ENCODE results near the gene TASOR.
"Not testable (repeated sequence)": the region's sequence is repeated elsewhere in the genome, so short reads cannot be mapped to it uniquely, and the experiment has no call there.

The TASOR gene

DNA sequence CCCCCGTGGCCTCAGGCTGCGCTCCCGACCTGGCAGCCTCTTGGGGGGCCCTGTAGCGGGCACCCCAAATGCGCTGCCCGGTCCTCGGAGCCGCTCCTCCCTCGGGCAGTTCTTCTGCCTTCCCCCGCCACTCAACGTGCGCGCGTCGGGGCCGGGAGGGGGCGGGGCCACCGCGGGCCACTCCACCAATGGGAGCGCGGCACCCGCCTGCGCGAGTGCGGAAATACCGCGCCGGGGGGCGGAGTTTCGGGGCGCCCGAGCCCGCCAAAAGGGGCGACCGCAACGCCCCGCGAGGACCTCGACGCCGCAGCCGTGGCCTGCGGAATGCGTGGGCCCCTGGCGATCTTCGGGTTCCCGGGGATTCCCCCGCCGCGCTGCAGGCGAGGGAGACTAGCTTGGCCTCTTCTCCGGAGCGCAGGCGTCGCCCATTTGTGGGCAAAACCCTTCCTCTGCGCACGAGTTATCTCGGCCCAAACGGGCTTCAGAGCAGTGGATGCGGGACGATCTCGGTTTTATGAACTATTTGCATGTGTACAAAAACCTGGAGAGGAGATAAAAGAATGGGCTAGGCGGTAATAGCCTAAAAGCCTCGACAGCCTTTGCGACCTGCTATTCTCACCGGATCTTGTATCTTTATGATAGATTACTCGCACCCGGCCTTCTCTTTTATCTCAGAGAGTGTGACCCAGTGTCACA is at the start of gene TASOR:
Gene TASOR (minus strand): TSS at position 144 of the 696 bp plus-strand sequence. CDS start 259 bp downstream, outside the sequence.
- DNase-seq, result peak; percentile 86

DNA sequence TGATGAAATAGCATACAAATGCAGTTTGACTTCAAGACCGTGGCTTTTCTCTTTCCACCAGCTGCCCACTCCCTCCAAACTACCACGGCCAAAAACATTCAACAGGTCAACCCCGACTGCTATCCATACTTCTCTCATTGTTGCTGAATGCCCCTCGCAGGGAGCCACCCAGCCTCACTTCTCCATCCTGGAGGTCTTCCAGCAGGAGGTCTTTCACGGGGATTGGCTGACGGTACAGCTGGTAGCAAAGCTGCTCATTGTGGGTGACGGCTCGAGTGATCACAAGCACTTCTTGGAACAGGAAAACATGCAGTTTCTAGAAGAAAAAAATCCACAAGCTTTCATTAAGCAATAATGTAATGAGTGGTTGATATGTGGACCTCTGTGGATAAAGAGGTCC is 49.0 kb upstream of the TASOR start:
- DNase-seq, result no peak

DNA sequence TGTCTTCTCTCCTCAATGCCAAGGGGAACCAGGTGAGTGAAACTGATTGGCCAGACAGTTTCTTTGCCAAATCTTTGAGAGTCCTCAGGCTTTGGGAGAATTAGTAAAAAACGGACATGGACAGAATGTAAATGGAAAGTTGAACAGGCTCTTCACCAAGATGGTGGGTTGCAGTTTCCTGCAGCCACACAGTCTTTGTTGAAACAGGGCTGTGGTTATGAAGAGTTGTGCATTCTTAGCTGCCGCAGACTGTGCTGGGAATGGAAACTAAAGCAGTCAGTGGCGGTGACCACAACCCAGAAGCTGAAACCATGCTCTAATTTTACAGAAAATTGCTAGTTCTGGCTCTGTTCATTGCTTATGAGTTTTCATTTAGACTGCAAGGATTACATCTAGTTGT is 42.1 kb upstream of the TASOR start:
- peak; percentile 58 for DNase-seq

DNA sequence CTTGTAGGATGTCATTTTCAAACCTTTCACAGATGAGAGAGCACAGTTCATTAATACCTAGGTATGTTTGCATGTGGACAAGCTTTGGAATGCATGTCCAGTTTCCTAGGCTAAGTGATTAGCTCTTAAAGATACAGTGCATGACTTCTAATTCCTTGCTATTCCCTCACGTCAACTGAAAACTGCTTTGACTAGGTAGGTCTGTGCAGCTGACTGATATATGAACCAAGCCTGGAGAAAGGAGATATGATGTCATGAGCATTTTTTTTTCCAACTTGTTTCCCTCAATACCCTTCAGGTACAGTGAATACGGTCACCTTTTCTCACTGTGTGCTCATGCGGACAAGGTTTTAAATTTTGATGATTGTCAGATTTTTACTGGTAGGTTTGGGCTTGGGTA is 41.6 kb upstream of the TASOR start:
- DNase-seq, result no peak

DNA sequence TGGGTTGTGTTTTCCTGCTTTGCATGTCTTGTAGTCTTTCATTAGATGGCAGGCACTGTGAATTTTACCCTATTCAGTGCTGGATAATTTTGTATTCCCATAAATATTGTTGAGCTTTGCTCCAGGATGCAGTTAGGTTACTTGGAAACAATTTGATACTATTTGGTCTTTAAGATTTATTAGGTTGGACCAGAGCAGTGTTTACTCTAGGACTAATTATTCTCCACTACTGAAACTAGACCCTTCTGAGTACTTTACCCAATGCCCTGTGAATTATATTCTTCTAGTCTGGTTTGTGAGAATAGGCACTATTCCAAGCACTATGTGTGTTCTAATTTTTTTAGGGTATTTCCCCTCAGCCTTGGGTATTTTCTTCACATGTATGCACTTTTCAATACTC is 37.8 kb upstream of the TASOR start:
- no peak for DNase-seq

DNA sequence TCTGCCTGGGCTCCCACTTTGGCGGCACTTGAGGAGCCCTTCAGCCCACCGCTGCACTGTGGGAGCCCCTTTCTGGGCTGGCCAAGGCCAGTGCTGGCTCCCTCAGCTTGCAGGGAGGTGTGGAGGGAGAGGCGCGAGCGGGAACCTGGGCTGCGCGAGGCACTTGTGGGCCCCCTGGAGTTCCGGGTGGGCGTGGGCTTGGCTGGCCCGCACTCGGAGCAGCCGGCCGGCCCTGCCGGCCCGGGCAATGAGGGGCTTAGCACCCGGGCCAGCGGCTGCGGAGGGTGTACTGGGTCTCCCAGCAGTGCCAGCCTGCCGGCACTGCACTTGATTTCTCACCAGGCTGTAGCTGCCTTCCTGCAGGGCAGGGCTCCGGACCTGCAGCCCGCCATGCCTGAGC is 35.7 kb upstream of the TASOR start:
- not testable (repeated sequence) for DNase-seq

DNA sequence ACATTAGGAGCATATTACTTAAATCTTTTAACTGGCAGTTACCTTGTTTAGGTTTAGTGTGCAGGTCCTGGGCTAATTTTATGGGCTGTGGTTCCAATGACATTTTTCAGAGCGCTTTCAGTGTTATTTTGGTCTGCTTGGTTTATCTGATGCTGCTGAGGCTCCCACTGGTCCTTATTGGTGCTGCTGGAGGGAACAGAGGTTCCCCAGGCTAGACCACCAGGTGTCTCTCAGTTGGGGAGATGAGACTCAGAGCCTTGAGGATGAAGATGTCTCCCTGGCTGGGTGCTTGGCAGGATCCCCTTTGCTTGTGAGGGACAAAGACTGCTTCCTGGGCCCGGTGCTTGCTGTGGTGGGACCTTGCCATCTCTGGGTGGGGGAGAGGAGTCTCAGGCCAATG is 28.3 kb upstream of the TASOR start:
- DNase-seq, result no peak

DNA sequence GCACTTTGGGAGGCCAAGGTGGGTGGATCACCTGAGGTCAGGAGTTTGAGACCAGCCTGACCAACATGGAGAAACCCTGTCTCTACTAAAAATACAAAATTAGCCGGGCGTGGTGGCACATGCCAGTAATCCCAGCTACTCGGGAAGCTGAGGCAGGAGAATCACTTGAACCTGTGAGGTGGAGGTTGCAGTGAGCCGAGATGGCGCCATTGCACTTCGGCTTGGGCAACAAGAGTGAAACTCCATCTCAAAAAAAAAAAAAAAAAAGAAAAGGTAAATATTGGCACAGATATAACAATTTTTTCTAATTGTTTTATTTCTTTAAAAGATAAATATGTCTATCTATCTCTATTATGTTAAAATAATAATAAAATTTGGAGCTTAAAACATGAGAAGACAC is 24.3 kb upstream of the TASOR start:
- peak; percentile 30 for DNase-seq

DNA sequence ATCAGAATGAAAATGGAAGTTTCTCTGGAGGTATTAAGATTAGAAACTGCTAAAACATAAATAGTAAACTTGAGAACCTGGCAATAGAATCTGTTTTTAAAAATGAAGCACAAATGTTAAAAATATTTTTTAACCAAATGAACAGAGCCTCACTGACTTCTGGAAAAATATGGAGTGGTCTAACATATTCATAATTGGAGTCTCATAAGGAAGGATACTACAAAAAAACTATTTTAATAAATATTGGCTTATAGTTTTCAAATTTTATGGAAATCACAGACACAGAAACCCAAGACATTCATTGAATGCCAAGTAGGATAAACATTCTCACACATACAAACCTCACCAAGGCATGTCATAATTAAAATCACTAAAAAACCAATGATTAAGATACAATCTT is 23.6 kb upstream of the TASOR start:
- DNase-seq, result no peak

- no peak for DNase-seq
These were observed 21.6 kb upstream of the TASOR start for GRCh38 chr3:56704706-56705105.

- peak; percentile 36 for DNase-seq
These were observed 19.6 kb upstream of the TASOR start for GRCh38 chr3:56702490-56703315.

- DNase-seq, result no peak
These were observed 17.1 kb upstream of the TASOR start for GRCh38 chr3:56700151-56700550.

DNA sequence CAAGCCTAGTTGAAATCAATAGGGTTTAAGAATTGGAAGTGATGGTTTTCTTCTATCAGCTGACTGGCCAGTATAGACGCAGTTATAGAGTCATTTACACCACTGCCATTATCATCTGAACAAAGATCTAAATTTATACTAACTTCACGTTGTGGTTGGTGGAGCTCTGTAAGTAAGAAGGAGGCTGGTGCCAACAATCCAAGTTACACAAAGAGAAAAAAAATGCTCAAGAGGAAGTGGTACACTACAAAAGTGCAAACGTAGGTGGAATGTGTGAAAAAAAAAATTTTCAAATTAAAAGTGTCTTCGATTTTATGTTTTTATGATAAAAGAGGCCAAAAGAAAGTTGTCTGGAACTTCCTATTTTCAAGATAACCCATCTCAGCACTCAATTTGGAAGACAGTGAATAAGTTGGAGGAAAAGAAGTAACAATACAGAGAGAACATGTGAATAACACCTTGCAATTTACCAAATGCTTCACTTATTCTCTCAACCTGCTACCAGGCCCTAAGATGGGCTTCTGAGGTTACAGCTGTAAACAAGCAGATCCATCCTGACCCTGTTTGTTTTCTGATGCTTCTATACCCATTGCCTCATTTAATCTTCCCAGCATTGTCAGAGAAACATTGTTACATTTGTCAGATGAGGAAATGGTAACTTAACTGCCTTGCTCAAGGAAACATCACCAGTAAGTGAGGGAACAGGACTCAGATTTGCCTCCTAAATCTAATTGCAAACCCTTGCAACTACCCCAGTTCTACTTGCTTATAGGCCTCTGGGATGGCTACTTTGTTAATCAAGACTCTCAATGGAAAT is 12.0 kb upstream of the TASOR start:
- no peak for DNase-seq

DNA sequence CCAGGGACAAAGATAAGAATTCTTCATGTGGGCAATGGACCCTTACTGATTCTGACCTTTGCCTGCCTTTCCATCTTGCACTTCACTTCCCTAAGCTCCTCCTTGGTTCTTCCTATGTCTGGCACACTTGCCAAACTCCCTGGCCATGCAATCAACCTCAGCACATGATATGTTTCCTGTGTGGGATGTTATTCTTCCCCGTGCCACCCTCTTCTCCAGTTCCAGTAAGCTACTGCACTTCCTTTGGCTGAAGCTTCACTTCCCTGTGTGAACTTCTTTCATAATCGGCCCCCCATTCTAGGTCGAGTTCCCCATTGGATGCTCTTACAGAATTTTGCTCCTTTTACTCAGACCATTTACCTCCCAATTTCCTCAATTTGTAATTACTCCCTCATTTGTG is 10.7 kb upstream of the TASOR start:
- DNase-seq, result no peak

DNA sequence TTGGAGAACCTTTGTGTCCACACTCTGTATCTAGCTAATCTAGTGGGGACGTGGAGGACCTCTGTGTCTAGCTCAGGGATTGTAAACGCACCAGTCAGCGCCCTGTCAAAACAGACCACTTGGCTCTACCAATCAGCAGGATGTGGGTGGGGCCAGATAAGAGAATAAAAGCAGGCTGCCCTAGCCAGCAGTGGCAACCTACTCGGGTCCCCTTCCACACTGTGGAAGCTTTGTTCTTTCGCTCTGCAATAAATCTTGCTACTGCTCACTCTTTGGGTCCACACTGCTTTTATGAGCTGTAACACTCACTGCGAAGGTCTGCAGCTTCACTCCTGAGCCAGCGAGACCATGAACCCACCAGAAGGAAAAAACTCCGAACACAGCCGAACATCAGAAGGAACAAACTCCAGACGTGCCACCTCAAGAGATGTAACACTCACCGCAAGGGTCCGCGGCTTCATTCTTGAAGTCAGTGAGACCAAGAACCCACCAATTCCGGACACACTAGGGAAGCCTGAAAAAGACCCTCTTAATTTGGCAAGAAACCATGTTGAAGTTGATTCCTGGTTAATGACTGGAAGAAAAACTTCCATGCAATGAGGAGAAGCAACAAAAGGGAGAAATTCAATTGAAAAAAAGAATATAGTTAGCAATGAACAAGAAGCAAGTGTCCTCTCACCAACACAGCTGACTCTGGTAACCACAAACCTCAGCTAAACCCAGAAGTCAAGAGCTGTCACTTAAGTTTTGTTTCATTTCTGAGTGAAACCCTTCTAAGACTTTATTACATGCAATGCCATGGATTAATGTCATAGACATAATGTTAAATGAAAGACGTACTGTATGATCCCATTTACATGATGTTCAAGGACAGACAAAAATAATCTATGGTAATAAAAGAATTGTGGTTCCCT is 9.7 kb upstream of the TASOR start:
- DNase-seq, result not testable (repeated sequence)

DNA sequence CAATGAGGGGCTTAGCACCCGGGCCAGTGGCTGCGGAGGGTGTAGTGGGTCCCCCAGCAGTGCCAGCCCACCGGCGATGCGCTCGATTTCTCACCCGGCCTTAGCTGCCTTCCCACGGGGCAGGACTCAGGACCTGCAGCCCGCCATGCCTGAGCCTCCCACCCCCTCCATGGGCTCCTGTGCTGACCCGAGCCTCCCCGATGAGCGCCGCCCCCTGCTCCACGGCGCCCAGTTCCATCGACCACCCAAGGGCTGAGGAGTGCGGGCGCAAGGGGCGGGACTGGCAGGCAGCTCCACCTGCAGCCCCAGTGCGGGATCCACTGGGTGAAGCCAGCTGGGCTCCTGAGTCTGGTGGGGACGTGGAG is 8.9 kb upstream of the TASOR start:
- DNase-seq, result not testable (repeated sequence)

DNA sequence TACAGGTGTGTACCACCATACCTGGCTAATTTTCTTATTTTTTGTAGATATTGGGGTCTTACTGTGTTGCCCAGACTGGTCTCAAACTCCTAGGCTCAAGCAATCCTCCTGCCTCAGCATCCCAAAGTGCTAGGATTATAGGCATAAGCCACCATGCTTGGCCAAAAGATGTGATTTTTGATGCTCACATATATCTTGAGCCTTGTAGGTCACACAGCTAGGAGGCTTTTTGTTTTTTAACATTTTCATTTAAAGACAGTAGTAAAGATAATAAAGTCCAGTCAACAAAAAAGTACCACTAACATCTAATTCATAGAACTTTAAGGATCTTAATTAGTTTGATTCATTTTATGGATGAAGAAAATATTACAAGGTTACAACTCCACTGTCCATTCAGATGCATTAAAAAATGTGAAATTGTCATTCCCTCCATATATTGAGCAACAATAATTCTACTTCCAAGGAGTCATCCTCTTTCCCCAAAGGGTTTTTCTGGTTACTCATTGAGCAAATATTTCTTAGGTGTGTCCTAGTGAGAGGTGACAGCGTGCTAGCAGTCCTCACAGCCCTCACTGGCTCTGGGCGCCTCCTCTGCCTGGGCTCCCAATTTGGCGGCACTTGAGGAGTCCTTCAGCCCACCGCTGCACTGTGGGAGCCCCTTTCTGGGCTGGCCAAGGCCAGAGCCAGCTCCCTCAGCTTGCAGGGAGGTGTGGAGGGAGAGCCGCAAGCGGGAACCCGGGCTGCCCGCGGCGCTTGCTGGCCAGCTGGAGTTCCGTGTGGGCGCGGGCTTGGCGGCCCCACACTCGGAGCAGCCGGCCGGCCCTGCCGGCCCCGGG is 8.3 kb upstream of the TASOR start:
- no peak for DNase-seq

- no peak for DNase-seq
These were observed 6.2 kb upstream of the TASOR start for GRCh38 chr3:56689303-56689702.

DNA sequence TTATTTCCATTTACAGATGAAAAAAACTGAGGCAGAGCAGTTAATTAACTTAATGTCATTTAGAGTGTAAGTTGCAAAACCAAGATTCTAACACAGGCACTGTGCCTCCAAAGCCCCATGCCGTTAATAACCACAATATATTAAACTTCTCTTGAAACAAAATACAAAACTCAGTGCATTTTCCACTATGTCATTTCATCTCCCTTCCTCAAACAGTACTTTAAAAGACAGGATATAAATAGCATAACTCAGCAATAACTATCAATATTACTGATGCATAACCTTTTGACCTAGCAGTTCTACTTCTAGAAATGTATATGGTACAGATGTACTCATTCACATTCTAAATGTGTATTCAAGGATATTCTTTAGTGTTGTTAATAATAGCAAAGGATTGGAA is 5.1 kb upstream of the TASOR start:
- DNase-seq, result no peak

- no peak for DNase-seq
These were observed 964 bp upstream of the TASOR start for GRCh38 chr3:56684029-56684428.

GRCh38 chr3:56682462-56683121 is 473 bp downstream of the TASOR start:
- peak; percentile 73 for DNase-seq
